Trophoblast cell (in vitro differentiated cells and primary cell): ENCODE results near the gene TNNT3.

ENCODE experiments used
- DNase-seq, 2 donors: peaks; one replicate each; pipeline ENCODE4 v3.0.0-alpha.2; 2016
- H2AFZ ChIP-seq: 2 replicates; pipeline ENCODE4 v1.6.1; 2013; ENCODE audit warnings: low read length, moderate library complexity, mild to moderate bottlenecking; ENCODE audit not compliant: insufficient read depth, poor library complexity
- H2AK5ac ChIP-seq: 2 replicates; pipeline ENCODE4 v1.6.1; 2013; ENCODE audit warnings: mild to moderate bottlenecking, low read length
- H2BK120ac ChIP-seq: 2 replicates; pipeline ENCODE4 v1.6.1; 2013; ENCODE audit warnings: low read length, mild to moderate bottlenecking, moderate library complexity; ENCODE audit not compliant: insufficient read depth, poor library complexity
- H2BK12ac ChIP-seq: 2 replicates; pipeline ENCODE4 v1.6.1; 2013; ENCODE audit warnings: mild to moderate bottlenecking, low read length, moderate library complexity
- H2BK5ac ChIP-seq: 2 replicates; pipeline ENCODE4 v1.6.1; 2013; ENCODE audit warnings: low read length, low read depth, moderate library complexity, mild to moderate bottlenecking; ENCODE audit not compliant: poor library complexity
- H3K14ac ChIP-seq: 2 replicates; pipeline ENCODE4 v1.6.1; 2013; ENCODE audit warnings: mild to moderate bottlenecking, low read length
- H3K18ac ChIP-seq: 2 replicates; pipeline ENCODE4 v1.6.1; 2013; ENCODE audit warnings: mild to moderate bottlenecking, low read length
- H3K23ac ChIP-seq: 2 replicates; pipeline ENCODE4 v1.6.1; 2013; ENCODE audit warnings: low read length
- H3K27ac ChIP-seq: 2 replicates; pipeline ENCODE4 v1.5.1; 2013; ENCODE audit warnings: low read depth, mild to moderate bottlenecking, inconsistent platforms, low read length, moderate library complexity
- H3K27me3 ChIP-seq: 2 replicates; pipeline ENCODE4 v1.6.1; 2013; ENCODE audit warnings: inconsistent platforms, mild to moderate bottlenecking, low read length, moderate library complexity; ENCODE audit not compliant: insufficient read depth
- H3K36me3 ChIP-seq, 2 experiments: 1 replicate in 1 of 2; 2 replicates in 1 of 2; pipeline ENCODE4 v1.6.1; 2013; ENCODE audit warnings: low read length in 2 of 2, mild to moderate bottlenecking in 2 of 2, moderate library complexity in 1 of 2; ENCODE audit not compliant: insufficient read depth in 2 of 2, control insufficient read depth in 1 of 2
- H3K4ac ChIP-seq: 2 replicates; pipeline ENCODE4 v1.6.1; 2013; ENCODE audit warnings: low read depth, mild to moderate bottlenecking, low read length, moderate library complexity
- H3K4me1 ChIP-seq, 2 experiments: 1 replicate in 1 of 2; 2 replicates in 1 of 2; pipeline ENCODE4 v1.6.1; 2013; ENCODE audit warnings: low read length in 2 of 2, mild to moderate bottlenecking in 2 of 2, moderate library complexity in 1 of 2; ENCODE audit not compliant: insufficient read depth in 2 of 2, control insufficient read depth in 1 of 2
- H3K4me2 ChIP-seq: 2 replicates; pipeline ENCODE4 v1.6.1; 2013; ENCODE audit warnings: inconsistent platforms, mild to moderate bottlenecking, low read length, moderate library complexity
- H3K4me3 ChIP-seq: 2 replicates; pipeline ENCODE4 v1.5.1; 2013; ENCODE audit warnings: mild to moderate bottlenecking, low read depth, low read length, inconsistent platforms
- H3K79me1 ChIP-seq: one replicate; pipeline ENCODE4 v1.6.1; 2013; ENCODE audit warnings: low read length
- H3K79me2 ChIP-seq: 2 replicates; pipeline ENCODE4 v1.6.1; 2013; ENCODE audit warnings: low read length, mild to moderate bottlenecking; ENCODE audit not compliant: control insufficient read depth, insufficient read depth, poor library complexity
- H3K9ac ChIP-seq: 2 replicates; pipeline ENCODE4 v1.6.1; 2013; ENCODE audit warnings: mild to moderate bottlenecking, low read length
- H3K9me3 ChIP-seq: 2 replicates; pipeline ENCODE4 v1.6.1; 2013; ENCODE audit warnings: low read depth, mild to moderate bottlenecking, control low read depth, inconsistent platforms, low read length; ENCODE audit not compliant: insufficient read depth
- H4K12ac ChIP-seq: 2 replicates; pipeline ENCODE4 v1.6.1; 2013; ENCODE audit warnings: low read depth, mild to moderate bottlenecking, low read length, moderate library complexity
- H4K8ac ChIP-seq: 2 replicates; pipeline ENCODE4 v1.6.1; 2013; ENCODE audit warnings: low read depth, mild to moderate bottlenecking, low read length, moderate library complexity
- H4K91ac ChIP-seq: one replicate; pipeline ENCODE4 v1.6.1; 2013; ENCODE audit warnings: low read depth, mild to moderate bottlenecking, low read length, moderate library complexity
- WGBS: extraction: QIAGEN DNeasy Blood & Tissue Kit; methylation state at CpG from one replicate; pipeline ENCODE4 v1.1.7; 2013; ENCODE audit warnings: missing lambda C conversion rate; ENCODE audit not compliant: insufficient read length, insufficient coverage; ENCODE audit errors: extremely low coverage; 5-methylcytosine and 5-hydroxymethylcytosine counted together

The TNNT3 gene

GRCh38 chr11:1943977-1944376 lies 24.5 kb downstream of the TNNT3 start:
- no peak overlapping the region for H3K4ac ChIP-seq
- no peak overlapping the region for H4K12ac ChIP-seq
- no peak overlapping the region for H2AFZ ChIP-seq
- H3K27me3 ChIP-seq = no peaks in the 10 kb centered on the region
- H3K9me3 ChIP-seq = peaks cover 3% of the 10 kb centered on the region
- H3K18ac ChIP-seq = no peak overlapping the region
- DNase-seq = no peak
- no peak overlapping the region for H2AK5ac ChIP-seq
- H2BK12ac ChIP-seq = no peak overlapping the region
- no peak overlapping the region for H3K9ac ChIP-seq
- H3K36me3 ChIP-seq = no peaks in the 10 kb centered on the region
- H3K4me2 ChIP-seq = no peak overlapping the region
- H4K8ac ChIP-seq = no peak overlapping the region
- no peak overlapping the region for H3K14ac ChIP-seq
- H3K4me3 ChIP-seq = no peak overlapping the region
- no peaks in the 10 kb centered on the region for H3K4me1 ChIP-seq
- H2BK5ac ChIP-seq = no peak overlapping the region
- no CpG with 5 or more reads among the region's 9 CpGs for WGBS
- no peaks in the 10 kb centered on the region for H3K79me1 ChIP-seq
- no peak overlapping the region for H3K27ac ChIP-seq
- no peaks in the 10 kb centered on the region for H3K79me2 ChIP-seq
- H2BK120ac ChIP-seq = no peak overlapping the region
- no peak overlapping the region for H4K91ac ChIP-seq
- no peak overlapping the region for H3K23ac ChIP-seq

DNA sequence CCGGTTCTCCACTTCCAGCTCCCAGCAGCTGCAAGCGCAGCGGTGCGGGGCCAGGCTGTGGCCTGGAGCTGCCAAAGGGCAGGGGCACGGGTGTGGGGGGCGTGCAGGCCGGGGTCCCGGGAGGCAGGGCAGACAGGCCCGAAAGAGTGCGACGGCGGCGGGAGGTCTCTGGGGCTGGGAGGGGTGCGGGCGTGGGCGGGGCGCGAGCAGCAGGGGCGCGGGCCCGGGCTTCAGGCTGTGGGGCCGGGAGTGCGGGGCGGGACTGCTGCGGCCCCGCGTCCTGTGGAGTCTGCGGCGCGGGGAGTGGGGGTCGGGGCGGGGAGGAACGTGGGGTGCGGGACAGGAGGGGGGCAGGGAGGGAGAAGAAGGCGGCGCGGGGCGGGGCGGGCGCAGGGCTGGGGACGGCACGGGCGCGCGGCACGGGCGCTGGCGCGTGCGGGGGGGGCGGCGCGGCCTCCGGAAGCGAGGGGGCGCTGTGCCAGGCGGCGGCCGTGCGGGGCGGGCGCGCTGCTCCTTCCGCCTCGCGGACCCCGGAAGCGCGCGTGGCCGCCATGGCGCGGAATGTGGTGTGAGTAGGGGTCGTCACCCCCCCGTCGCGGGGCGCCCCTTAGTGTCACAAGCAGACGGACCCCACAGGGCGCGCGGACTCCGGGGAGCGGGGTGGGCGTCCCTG lies 27.4 kb downstream of the TNNT3 start, which contains the start of gene MRPL23:
MRPL23 (plus strand) TSS at position 521 of the 673 bp plus-strand sequence; CDS start at position 552, 31 bp downstream.
- H2AFZ ChIP-seq = no peak within 1 kb of the TSS
- no peaks in the 10 kb centered on the region for H3K79me2 ChIP-seq
- no peak within 1 kb of the TSS for H2BK5ac ChIP-seq
- H3K27ac ChIP-seq = no peak within 1 kb of the TSS
- H3K4ac ChIP-seq = no peak within 1 kb of the TSS
- no peak within 1 kb of the TSS for H4K12ac ChIP-seq
- H2AK5ac ChIP-seq = no peak within 1 kb of the TSS
- H3K9ac ChIP-seq = no peak within 1 kb of the TSS
- no peak within 1 kb of the TSS for H4K8ac ChIP-seq
- no peak within 1 kb of the TSS for H3K18ac ChIP-seq
- H3K14ac ChIP-seq = no peak within 1 kb of the TSS
- no peak within 1 kb of the TSS for H2BK12ac ChIP-seq
- DNase-seq = no peak
- peaks cover 3% of the 10 kb centered on the region for H3K9me3 ChIP-seq
- no peak within 1 kb of the TSS for H3K4me3 ChIP-seq
- no peaks in the 10 kb centered on the region for H3K4me1 ChIP-seq
- H3K36me3 ChIP-seq = no peaks in the 10 kb centered on the region
- H3K27me3 ChIP-seq = no peaks in the 10 kb centered on the region
- H3K4me2 ChIP-seq = no peak within 1 kb of the TSS
- H3K23ac ChIP-seq = no peak within 1 kb of the TSS
- no peak within 1 kb of the TSS for H2BK120ac ChIP-seq
- H3K79me1 ChIP-seq = no peaks in the 10 kb centered on the region
- H4K91ac ChIP-seq = no peak within 1 kb of the TSS
- no CpG with 5 or more reads among the region's 85 CpGs for WGBS

- H4K8ac ChIP-seq = no peak overlapping the region
- no CpG with 5 or more reads among the region's 36 CpGs for WGBS
Measured at GRCh38 chr11:1947592-1948237, 28.2 kb downstream of the TNNT3 start.

DNA sequence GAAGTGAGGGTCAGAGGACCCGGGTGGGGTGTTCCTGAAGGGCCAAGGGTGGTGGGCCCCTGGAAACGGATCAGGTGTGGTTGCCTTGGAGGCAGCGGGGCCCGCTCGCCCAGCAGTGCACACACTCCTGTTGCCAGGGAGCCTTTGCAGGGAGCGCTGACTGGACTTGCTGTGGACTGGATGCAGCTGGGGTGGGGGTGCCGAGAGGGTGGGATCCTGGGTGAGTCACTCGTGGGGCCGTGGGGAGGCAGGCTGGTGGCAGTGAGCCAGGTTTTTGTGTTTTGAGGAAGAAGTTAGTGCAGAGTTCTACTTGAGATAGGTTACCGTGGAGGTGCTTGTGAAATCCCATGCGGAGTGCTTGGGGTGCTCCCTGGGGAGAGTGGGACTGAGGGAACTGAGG lies 28.9 kb downstream of the TNNT3 start:
- Histone ChIP-seq H3K27me3 (no peaks in the 10 kb centered on the region), H3K14ac (no peak overlapping the region), H2AK5ac (no peak overlapping the region), H4K12ac (no peak overlapping the region), H3K4me1 (no peaks in the 10 kb centered on the region), H3K9me3 (no peaks in the 10 kb centered on the region), H3K79me1 (no peaks in the 10 kb centered on the region), H3K4me2 (no peak overlapping the region), H3K36me3 (no peaks in the 10 kb centered on the region), H4K91ac (no peak overlapping the region), H2BK5ac (no peak overlapping the region), H4K8ac (no peak overlapping the region), H3K23ac (no peak overlapping the region), H3K4ac (no peak overlapping the region), H2BK120ac (no peak overlapping the region), H3K79me2 (no peaks in the 10 kb centered on the region), H3K4me3 (no peak overlapping the region), H2AFZ (no peak overlapping the region), H3K18ac (no peak overlapping the region), H3K27ac (no peak overlapping the region), H3K9ac (no peak overlapping the region), H2BK12ac (no peak overlapping the region)
- no CpG with 5 or more reads among the region's 11 CpGs for WGBS
- DNase-seq = no peak

More at GRCh38 chr11:1947592-1948237, 28.2 kb downstream of the TNNT3 start:
- Histone ChIP-seq H3K4me1 (no peaks in the 10 kb centered on the region), H4K12ac (no peak overlapping the region), H3K79me1 (no peaks in the 10 kb centered on the region), H3K27me3 (no peaks in the 10 kb centered on the region), H2BK12ac (no peak overlapping the region), H3K4ac (no peak overlapping the region), H3K14ac (no peak overlapping the region), H2AK5ac (no peak overlapping the region), H3K18ac (no peak overlapping the region), H3K27ac (no peak overlapping the region), H3K23ac (no peak overlapping the region), H4K91ac (no peak overlapping the region), H3K9me3 (peaks cover under 1% of the 10 kb centered on the region), H2BK5ac (no peak overlapping the region), H2AFZ (no peak overlapping the region), H3K79me2 (no peaks in the 10 kb centered on the region), H3K36me3 (no peaks in the 10 kb centered on the region), H3K9ac (no peak overlapping the region), H3K4me2 (no peak overlapping the region), H2BK120ac (no peak overlapping the region), H3K4me3 (no peak overlapping the region)
- no peak for DNase-seq
